ENCODE measurements around the gene GHRHR. TPM values are rescaled to one million over a fixed set of nuclear protein-coding genes. Genes with fewer than 3 reads are reported as not detected.

GHRHR gene
- total RNA-seq, 1 donor from 2014 or later = not detected

GRCh38 chr7:30969604-30969970, 5.8 kb downstream of the GHRHR start:
- no peak for DNase-seq
- TF ChIP-seq CTCF (IDR thresholded peaks at IDR 0.05; ENCODE audit: partially characterized antibody, unreplicated experiment) = no peak
- Mint-ChIP-seq H3K27me3 (ENCODE audit: unreplicated experiment) (peaks cover 8% of the 10 kb centered on the region), H3K27ac (ENCODE audit: unreplicated experiment) (no peak overlapping the region), H3K36me3 (ENCODE audit: unreplicated experiment) (peaks cover 4% of the 10 kb centered on the region), H3K4me3 (ENCODE audit: unreplicated experiment) (no peak overlapping the region), H3K4me1 (ENCODE audit: low read depth, unreplicated experiment) (peaks cover 13% of the 10 kb centered on the region), H3K9me3 (ENCODE audit: unreplicated experiment) (no peaks in the 10 kb centered on the region)

GRCh38 chr7:30970074-30970473, 6.3 kb downstream of the GHRHR start:
- DNase-seq = no peak
- Mint-ChIP-seq H3K9me3 (ENCODE audit: unreplicated experiment) (no peaks in the 10 kb centered on the region), H3K4me1 (ENCODE audit: low read depth, unreplicated experiment) (peaks cover 13% of the 10 kb centered on the region), H3K27me3 (ENCODE audit: unreplicated experiment) (peaks cover 8% of the 10 kb centered on the region), H3K36me3 (ENCODE audit: unreplicated experiment) (peaks cover 4% of the 10 kb centered on the region), H3K4me3 (ENCODE audit: unreplicated experiment) (no peak overlapping the region), H3K27ac (ENCODE audit: unreplicated experiment) (no peak overlapping the region)
- TF ChIP-seq CTCF (IDR thresholded peaks at IDR 0.05; ENCODE audit: partially characterized antibody, unreplicated experiment) = no peak

- Mint-ChIP-seq H3K36me3 (ENCODE audit: unreplicated experiment) (peaks cover 4% of the 10 kb centered on the region), H3K27ac (ENCODE audit: unreplicated experiment) (no peak overlapping the region), H3K9me3 (ENCODE audit: unreplicated experiment) (no peaks in the 10 kb centered on the region), H3K4me3 (ENCODE audit: unreplicated experiment) (no peak overlapping the region), H3K4me1 (ENCODE audit: low read depth, unreplicated experiment) (peaks cover 13% of the 10 kb centered on the region), H3K27me3 (ENCODE audit: unreplicated experiment) (peaks cover 8% of the 10 kb centered on the region)
- DNase-seq = no peak
- no peak for TF ChIP-seq CTCF (IDR thresholded peaks at IDR 0.05; ENCODE audit: partially characterized antibody, unreplicated experiment)
Measured at GRCh38 chr7:30970594-30971094, 6.9 kb downstream of the GHRHR start.

GRCh38 chr7:30971440-30971839, 7.7 kb downstream of the GHRHR start:
- Mint-ChIP-seq H3K9me3 (ENCODE audit: unreplicated experiment) (no peaks in the 10 kb centered on the region), H3K36me3 (ENCODE audit: unreplicated experiment) (peaks cover 4% of the 10 kb centered on the region), H3K4me1 (ENCODE audit: low read depth, unreplicated experiment) (peaks cover 13% of the 10 kb centered on the region), H3K4me3 (ENCODE audit: unreplicated experiment) (peak overlapping the region; percentile 0), H3K27ac (ENCODE audit: unreplicated experiment) (no peak overlapping the region), H3K27me3 (ENCODE audit: unreplicated experiment) (peaks cover 7% of the 10 kb centered on the region)
- DNase-seq = no peak
- no peak for TF ChIP-seq CTCF (IDR thresholded peaks at IDR 0.05; ENCODE audit: partially characterized antibody, unreplicated experiment)

GRCh38 chr7:30971840-30972563, 8.2 kb downstream of the GHRHR start:
- no peak overlapping the region for H3K27ac Mint-ChIP-seq (ENCODE audit: unreplicated experiment)
- H3K4me3 Mint-ChIP-seq (ENCODE audit: unreplicated experiment) = no peak overlapping the region
- DNase-seq = no peak
- H3K9me3 Mint-ChIP-seq (ENCODE audit: unreplicated experiment) = no peaks in the 10 kb centered on the region
- H3K4me1 Mint-ChIP-seq (ENCODE audit: low read depth, unreplicated experiment) = peaks cover 13% of the 10 kb centered on the region
- H3K36me3 Mint-ChIP-seq (ENCODE audit: unreplicated experiment) = peaks cover 4% of the 10 kb centered on the region
- TF ChIP-seq CTCF (IDR thresholded peaks at IDR 0.05; ENCODE audit: partially characterized antibody, unreplicated experiment) = no peak
- H3K27me3 Mint-ChIP-seq (ENCODE audit: unreplicated experiment) = peaks cover 6% of the 10 kb centered on the region

All from glutamatergic neuron (in vitro differentiated cells).